ENCODE results near the gene MIXL1. TPM values are rescaled to one million over a fixed set of nuclear protein-coding genes. Genes with fewer than 3 reads are reported as not detected.

Gene MIXL1
- total RNA-seq: not detected

- ATAC-seq: no peak
- Histone ChIP-seq H3K27ac (no peak within 1 kb of the TSS), H3K4me3 (peak within 1 kb of the TSS in 1 of 2 donors; percentile 17), H3K9me3 (no peaks in the 10 kb centered on the region), H3K27me3 (peaks cover 0 to 11% of the 10 kb centered on the region in 2 donors), H3K36me3 (replicated peaks in 1 of 2; ENCODE audit: insufficient read depth in 1 of 2, low read depth in 2 of 2) (no peaks in the 10 kb centered on the region), H3K4me1 (peaks cover 9% of the 10 kb centered on the region)
- intact Hi-C loops (cut with DNase I): no loop called here
- TF ChIP-seq POLR2A (IDR thresholded peaks at IDR 0.05) (no peak), CTCF (IDR thresholded peaks at IDR 0.05) (no peak)
- DNase-seq: no peak
- WGBS, 2 donors: 13 to 39% methylated on average over 13 to 44 of the region's 62 CpGs
Measured at GRCh38 chr1:226223157-226223785, at the start of gene MIXL1. TSS of gene MIXL1 (plus strand) at chr1:226223664. CDS start at chr1:226223682, 18 bp downstream.

- WGBS, 2 donors: 81 to 82% methylated on average over 8 of the region's 8 CpGs
- no peaks in the 10 kb centered on the region for H3K9me3 ChIP-seq
- TF ChIP-seq POLR2A (IDR thresholded peaks at IDR 0.05) (no peak), CTCF (IDR thresholded peaks at IDR 0.05) (no peak)
- ATAC-seq (no peak), DNase-seq (no peak)
- intact Hi-C loops (cut with DNase I): no loop called here
- peaks cover 12% of the 10 kb centered on the region for H3K4me1 ChIP-seq
- H3K27ac ChIP-seq: no peak overlapping the region
- no peaks in the 10 kb centered on the region for H3K27me3 ChIP-seq
- no peak overlapping the region for H3K4me3 ChIP-seq
- no peaks in the 10 kb centered on the region for H3K36me3 ChIP-seq (replicated peaks in 1 of 2; ENCODE audit: insufficient read depth in 1 of 2, low read depth in 2 of 2)
Measured at GRCh38 chr1:226176870-226177269, 46.6 kb upstream of the MIXL1 start.

- Histone ChIP-seq H3K9me3 (no peaks in the 10 kb centered on the region), H3K36me3 (replicated peaks in 1 of 2; ENCODE audit: insufficient read depth in 1 of 2, low read depth in 2 of 2) (no peaks in the 10 kb centered on the region), H3K4me1 (peaks cover 49% of the 10 kb centered on the region), H3K27ac (peak overlapping the region in 2 of 4 donors; percentile 6 to 48), H3K27me3 (no peaks in the 10 kb centered on the region), H3K4me3 (no peak overlapping the region)
- no peak for ATAC-seq
- DNase-seq: peak; percentile 53 to 73 (median 56)
- intact Hi-C loops (cut with DNase I): no loop called here
- 68 to 72% methylated on average over 14 of the region's 14 CpGs for WGBS, 2 donors
- TF ChIP-seq POLR2A (IDR thresholded peaks at IDR 0.05) (no peak), CTCF (IDR thresholded peaks at IDR 0.05) (peak in 6 of 7 experiments; percentile 28 to 61 (median 40))
Measured at GRCh38 chr1:226181996-226182714, 41.3 kb upstream of the MIXL1 start.

- Histone ChIP-seq H3K4me3 (peak overlapping the region; percentile 86 to 90), H3K27ac (peak overlapping the region in 3 of 4 donors; percentile 87 to 99 (median 98)), H3K4me1 (peaks cover 47% of the 10 kb centered on the region), H3K27me3 (no peaks in the 10 kb centered on the region), H3K36me3 (replicated peaks in 1 of 2; ENCODE audit: insufficient read depth in 1 of 2, low read depth in 2 of 2) (no peaks in the 10 kb centered on the region), H3K9me3 (no peaks in the 10 kb centered on the region)
- TF ChIP-seq CTCF (IDR thresholded peaks at IDR 0.05) (no peak), POLR2A (IDR thresholded peaks at IDR 0.05) (no peak)
- intact Hi-C loops (cut with DNase I): no loop called here
- 8 to 9% methylated on average over 14 of the region's 14 CpGs for WGBS, 2 donors
- ATAC-seq: no peak
- DNase-seq: no peak
Measured at GRCh38 chr1:226185141-226186036, 38.1 kb upstream of the MIXL1 start.

Data from body of pancreas (tissue), 4 donors.